ENCODE measurements around the gene PSG7.
"Not testable (repeated sequence)": the region's sequence is repeated elsewhere in the genome, so short reads cannot be mapped to it uniquely, and the experiment has no call there.

- TF ChIP-seq CTCF, POLR2A, POLR2AphosphoS5 (IDR thresholded peaks at IDR 0.05): not testable (repeated sequence)
These were observed 60.4 kb downstream of the PSG7 start for GRCh38 chr19:42876596-42876995.

All from gastroesophageal sphincter (tissue), 3 donors.